Neutrophil (primary cell): ENCODE measurements around the gene B4GALNT1.

Source experiments
- H3K27ac ChIP-seq: fragments of 200-600 bp; sonication (generic); 2 replicates; pipeline ENCODE4 v1.5.1; 2016; ENCODE audit warnings: mild to moderate bottlenecking, moderate library complexity
- H3K27me3 ChIP-seq: fragments of 200-600 bp; sonication (generic); 2 replicates; pipeline ENCODE4 v1.6.0; 2016; ENCODE audit warnings: mild to moderate bottlenecking
- H3K36me3 ChIP-seq: fragments of 200-600 bp; sonication (generic); 2 replicates; pipeline ENCODE4 v1.5.1; 2017
- H3K4me1 ChIP-seq, 2 experiments: fragments of 200-600 bp in 1 of 2; sonication (generic) in 1 of 2; 1 replicate in 1 of 2; 2 replicates in 1 of 2; pipeline versions ENCODE4 v1.5.1 to v1.6.1; 2013 to 2016; ENCODE audit warnings: low read depth in 1 of 2, low read length in 1 of 2, mild to moderate bottlenecking in 1 of 2, moderate library complexity in 1 of 2; ENCODE audit not compliant: control insufficient read depth in 1 of 2, insufficient read depth in 1 of 2
- H3K4me3 ChIP-seq, 2 experiments: fragments of 200-600 bp in 1 of 2; sonication (generic) in 1 of 2; 1 replicate in 1 of 2; 2 replicates in 1 of 2; pipeline ENCODE4 v1.5.1; 2013 to 2016; ENCODE audit warnings: low read depth in 1 of 2, low read length in 1 of 2, mild to moderate bottlenecking in 1 of 2, moderate library complexity in 1 of 2
- H3K9me3 ChIP-seq: fragments of 200-600 bp; sonication (generic); 2 replicates; pipeline ENCODE4 v1.5.1; 2016
- TF ChIP-seq, protein P1 (sequence below): fragments of 200-600 bp; sonication (generic); IDR thresholded peaks from 2 replicates; pipeline ENCODE4 v1.5.1; 2016; ENCODE audit warnings: antibody characterized with exemption

The B4GALNT1 gene

GRCh38 chr12:57629897-57630471, 3.0 kb downstream of the B4GALNT1 start:
- Histone ChIP-seq H3K4me1 (peaks cover 19 to 22% of the 10 kb centered on the region in 2 experiments), H3K4me3 (no peak overlapping the region), H3K27ac (no peak overlapping the region), H3K27me3 (peaks cover 100% of the 10 kb centered on the region), H3K9me3 (no peaks in the 10 kb centered on the region), H3K36me3 (no peaks in the 10 kb centered on the region)
- TF ChIP-seq, protein P1, sequence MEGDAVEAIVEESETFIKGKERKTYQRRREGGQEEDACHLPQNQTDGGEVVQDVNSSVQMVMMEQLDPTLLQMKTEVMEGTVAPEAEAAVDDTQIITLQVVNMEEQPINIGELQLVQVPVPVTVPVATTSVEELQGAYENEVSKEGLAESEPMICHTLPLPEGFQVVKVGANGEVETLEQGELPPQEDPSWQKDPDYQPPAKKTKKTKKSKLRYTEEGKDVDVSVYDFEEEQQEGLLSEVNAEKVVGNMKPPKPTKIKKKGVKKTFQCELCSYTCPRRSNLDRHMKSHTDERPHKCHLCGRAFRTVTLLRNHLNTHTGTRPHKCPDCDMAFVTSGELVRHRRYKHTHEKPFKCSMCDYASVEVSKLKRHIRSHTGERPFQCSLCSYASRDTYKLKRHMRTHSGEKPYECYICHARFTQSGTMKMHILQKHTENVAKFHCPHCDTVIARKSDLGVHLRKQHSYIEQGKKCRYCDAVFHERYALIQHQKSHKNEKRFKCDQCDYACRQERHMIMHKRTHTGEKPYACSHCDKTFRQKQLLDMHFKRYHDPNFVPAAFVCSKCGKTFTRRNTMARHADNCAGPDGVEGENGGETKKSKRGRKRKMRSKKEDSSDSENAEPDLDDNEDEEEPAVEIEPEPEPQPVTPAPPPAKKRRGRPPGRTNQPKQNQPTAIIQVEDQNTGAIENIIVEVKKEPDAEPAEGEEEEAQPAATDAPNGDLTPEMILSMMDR: no peak

DNA sequence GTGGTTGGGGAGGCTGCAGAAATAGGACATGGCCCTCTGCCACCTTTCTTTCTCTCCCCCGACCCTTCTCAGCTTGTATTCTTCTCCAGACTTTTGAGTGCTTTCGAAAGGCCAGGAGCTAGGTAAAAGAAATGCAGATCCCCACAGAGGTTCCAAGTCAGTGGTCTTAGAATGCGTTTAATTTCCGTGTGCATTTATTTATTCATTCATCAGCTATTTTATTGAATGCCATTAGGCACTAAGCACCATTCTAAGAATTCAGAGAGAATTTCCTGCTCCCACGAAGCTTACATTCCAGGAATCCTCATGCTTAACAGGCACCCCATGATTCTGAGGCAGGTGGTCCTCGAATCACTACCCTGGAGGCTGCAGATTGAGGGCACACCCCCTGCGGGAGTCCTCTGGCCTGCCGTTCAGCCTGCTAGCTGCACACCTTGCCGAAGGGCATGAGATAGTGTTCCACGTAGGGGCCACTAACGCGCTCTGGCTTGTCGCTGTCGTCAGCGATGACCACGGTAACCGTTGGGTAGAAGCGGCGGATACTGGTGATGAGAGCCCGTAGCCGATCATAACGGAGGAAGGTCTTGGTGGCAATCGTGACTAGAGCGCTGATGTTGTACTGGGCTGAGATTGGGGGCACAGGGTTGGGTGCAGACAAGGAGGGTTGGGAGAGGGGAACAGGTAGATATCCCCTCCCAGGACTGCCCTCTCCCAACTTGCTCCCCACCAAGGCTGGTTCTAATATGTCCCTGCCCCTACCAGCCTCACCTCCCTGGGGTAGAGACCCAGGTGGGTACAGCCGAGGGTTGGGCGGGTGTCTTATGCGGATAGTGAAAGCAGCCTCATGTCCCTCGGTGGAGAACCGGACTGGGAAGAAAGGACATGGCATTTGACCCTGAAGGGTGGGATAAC, 4.5 kb downstream of the B4GALNT1 start:
- TF ChIP-seq, protein P1: no peak
- Histone ChIP-seq H3K4me1 (peaks cover 19 to 21% of the 10 kb centered on the region in 2 experiments), H3K36me3 (no peaks in the 10 kb centered on the region), H3K27ac (no peak overlapping the region), H3K9me3 (no peaks in the 10 kb centered on the region), H3K27me3 (peaks cover 100% of the 10 kb centered on the region), H3K4me3 (no peak overlapping the region)

DNA sequence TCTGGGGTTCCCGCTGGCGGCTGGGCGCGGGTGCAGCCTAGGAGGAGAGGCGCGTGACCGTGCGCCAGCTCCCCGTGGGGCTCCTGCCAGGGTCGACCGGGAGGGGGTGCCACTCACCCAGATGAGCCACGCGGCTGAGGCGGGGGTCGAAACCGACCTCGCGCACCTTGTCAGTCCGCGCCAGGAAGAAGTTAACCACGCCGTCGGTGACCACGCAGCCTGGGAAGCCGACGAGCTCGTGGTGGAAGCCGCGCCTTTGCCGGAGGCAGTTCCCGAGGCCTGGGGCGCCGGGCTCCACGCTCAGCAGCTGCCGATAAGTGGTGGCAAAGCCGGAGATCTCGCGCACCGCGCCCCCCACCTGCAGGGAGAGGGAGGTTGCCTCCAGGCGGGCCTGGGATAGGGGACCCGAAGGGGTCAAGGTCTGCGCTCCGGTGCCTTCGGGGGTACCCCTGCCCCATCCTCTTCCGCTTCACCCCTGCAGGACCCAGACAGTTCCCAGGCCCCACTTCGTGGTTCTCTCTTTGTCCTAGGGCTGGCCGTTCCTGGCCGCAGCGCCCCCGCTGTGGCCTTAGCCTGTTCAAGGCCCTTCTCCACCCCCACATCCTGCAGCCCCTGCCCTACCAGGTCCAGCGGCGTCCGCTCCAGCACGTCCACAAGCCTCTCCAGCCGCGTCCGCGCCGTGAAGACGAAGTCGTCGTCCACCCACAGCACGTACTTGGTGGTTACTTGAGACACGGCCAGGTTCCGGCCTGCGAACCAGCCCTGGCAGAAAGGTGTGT, 5.3 kb downstream of the B4GALNT1 start:
- Histone ChIP-seq H3K9me3 (no peaks in the 10 kb centered on the region), H3K4me1 (peaks cover 10 to 13% of the 10 kb centered on the region in 2 experiments), H3K27ac (no peak overlapping the region), H3K4me3 (no peak overlapping the region), H3K36me3 (no peaks in the 10 kb centered on the region), H3K27me3 (peaks cover 100% of the 10 kb centered on the region)
- TF ChIP-seq, protein P1: no peak

GRCh38 chr12:57626921-57627445, 6.0 kb downstream of the B4GALNT1 start:
- H3K4me3 ChIP-seq: no peak overlapping the region
- no peak overlapping the region for H3K27ac ChIP-seq
- H3K4me1 ChIP-seq: peaks cover 5 to 7% of the 10 kb centered on the region in 2 experiments
- H3K36me3 ChIP-seq: no peaks in the 10 kb centered on the region
- TF ChIP-seq, protein P1: no peak
- H3K9me3 ChIP-seq: no peaks in the 10 kb centered on the region
- peaks cover 100% of the 10 kb centered on the region for H3K27me3 ChIP-seq
